GM19455 (cell line): ENCODE data around the gene NR2C2.

Experiments used
- ATAC-seq: cut with Tn5 transposase; IDR thresholded peaks from one replicate; pipeline ENCODE4 v1.9.1; 2021; ENCODE audit not compliant: unreplicated experiment

NR2C2 gene

GRCh38 chr3:14921034-14921616 is 26.3 kb upstream of the NR2C2 start:
- ATAC-seq: peak; percentile 74

DNA sequence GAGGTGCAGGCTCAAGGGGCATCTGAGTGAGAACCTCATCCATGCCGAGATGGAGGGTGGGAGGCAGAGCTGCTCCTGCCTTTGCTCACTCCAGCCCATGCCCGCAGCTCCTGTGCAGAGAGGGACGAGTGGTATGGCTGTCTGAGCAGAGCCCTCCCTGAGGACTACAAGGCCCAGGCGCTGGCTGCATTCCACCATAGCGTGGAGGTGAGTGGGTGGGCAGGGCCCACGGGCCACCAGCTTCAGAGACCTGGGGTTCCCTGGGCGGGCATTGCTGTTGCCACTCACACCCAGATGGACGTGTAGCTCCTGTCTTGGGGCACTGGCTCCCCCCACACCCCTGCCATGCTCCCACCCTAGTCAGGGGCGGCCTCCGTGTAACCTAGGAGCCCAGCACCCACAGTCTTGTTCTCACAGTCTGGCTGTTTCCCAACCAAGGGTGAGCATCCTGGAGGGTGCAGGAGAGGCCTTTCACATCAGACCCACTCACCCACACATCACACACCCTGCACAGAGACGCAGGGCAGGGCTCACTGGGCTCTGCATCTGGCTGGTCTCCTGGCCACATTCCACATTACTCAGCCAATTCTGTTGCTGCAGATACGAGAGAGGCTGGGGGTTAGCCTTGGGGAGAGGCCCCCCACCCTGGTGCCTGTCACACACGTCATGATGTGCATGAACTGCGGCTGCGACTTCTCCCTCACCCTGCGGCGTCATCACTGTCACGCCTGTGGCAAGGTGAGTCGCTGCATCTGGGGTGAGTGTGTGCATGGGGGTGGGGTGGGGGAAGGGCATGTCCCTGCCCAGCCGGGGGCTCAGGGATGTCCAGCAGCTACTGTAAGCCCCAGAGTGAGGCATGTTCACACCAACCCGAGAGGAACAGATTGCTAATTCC is 25.3 kb upstream of the NR2C2 start:
- no peak for ATAC-seq

DNA sequence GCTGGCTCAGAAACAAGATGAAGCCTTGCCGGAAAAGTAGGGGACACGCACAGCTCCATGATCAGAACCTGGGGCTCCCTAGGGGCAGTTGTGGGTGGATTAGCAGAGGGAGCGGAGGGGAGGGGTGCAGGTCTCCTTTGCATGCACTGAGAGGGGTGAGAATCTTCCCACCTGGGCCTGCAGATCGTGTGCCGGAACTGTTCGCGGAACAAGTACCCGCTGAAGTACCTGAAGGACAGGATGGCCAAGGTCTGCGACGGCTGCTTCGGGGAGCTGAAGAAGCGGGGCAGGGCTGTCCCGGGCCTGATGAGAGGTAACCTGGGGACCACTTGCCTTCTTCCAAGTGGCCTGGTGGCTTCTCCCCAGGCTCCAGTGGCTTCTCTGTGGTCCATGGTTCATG is 24.5 kb upstream of the NR2C2 start:
- ATAC-seq: no peak

GRCh38 chr3:14923476-14923875 is 23.9 kb upstream of the NR2C2 start:
- no peak for ATAC-seq

DNA sequence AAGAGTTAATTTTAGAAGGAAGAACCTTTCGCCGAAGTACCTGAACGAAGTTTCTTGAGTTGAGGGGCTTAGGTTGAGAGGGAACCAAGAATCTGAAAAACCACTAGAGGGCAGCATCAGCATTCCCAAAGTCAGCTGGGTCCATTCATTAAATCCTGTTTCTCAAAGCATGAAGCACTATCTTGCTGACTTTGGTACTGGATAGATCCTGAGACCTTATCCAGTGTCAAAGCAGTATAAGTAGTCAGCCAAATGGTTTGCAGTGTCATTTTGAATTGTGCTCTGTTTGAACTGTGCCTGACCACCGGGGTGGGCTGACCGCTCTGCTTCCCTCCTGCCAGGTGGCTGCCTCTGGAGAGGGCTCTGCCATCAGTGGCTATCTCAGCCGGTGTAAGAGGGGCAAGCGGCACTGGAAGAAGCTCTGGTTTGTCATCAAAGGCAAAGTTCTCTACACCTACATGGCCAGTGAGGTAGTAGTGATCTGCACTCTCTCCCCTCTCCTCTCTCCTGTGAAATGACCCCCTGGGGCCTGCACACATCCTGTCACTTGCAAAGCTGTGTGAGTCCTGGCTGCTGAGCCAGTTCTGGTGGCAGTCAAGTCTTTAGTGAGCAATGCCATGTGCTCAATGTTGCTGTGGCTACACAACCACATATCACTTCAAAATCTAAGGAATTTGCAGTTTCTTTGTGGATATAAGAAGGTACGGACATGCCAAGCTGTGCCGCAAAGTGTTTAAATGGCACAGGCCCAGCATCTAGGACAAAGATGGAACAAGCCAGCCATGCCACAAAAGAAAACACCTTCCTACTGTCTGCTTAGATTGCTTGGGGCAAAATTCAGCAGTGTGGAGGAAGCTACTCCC is 21.4 kb upstream of the NR2C2 start:
- no peak for ATAC-seq

DNA sequence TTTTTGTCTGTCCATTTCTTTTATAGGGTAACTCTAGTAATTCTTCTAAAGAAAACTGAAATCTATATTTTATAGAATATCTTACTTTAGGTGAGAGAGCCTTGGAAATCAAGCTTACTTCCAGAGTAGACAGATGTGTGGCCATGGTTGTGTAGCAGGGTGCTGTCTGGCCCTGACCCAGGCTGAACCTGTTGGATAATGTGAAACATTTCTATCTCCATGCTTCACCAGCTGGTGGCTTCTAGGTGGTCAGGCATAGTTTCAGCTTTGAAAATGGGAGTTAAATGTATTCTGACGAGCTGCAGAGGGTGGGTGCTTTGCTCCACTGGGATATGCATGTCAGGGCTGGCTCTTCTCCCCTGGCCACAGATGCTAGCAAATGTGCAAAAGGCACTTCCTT is 20.8 kb upstream of the NR2C2 start:
- no peak for ATAC-seq

DNA sequence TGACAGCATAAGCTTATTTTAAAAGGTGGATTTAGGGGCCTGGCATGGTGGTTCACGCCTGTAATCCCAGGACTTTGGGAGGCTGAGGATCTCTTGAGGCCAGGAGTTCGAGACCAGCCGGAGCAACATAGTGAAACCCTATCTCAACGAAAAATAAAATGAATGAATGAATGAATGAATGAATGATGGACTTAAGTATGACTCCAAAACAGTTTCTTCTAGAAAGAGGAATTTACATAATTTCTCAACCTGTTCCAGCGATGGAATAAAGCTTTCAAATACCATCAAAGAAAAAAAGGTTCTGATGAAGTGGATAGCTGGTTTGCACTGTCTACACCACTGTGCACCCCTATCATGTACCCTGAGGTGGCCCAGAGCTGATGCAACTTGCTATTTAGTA is 20.1 kb upstream of the NR2C2 start:
- ATAC-seq: no peak

GRCh38 chr3:14929310-14930074 is 17.9 kb upstream of the NR2C2 start:
- ATAC-seq: no peak

DNA sequence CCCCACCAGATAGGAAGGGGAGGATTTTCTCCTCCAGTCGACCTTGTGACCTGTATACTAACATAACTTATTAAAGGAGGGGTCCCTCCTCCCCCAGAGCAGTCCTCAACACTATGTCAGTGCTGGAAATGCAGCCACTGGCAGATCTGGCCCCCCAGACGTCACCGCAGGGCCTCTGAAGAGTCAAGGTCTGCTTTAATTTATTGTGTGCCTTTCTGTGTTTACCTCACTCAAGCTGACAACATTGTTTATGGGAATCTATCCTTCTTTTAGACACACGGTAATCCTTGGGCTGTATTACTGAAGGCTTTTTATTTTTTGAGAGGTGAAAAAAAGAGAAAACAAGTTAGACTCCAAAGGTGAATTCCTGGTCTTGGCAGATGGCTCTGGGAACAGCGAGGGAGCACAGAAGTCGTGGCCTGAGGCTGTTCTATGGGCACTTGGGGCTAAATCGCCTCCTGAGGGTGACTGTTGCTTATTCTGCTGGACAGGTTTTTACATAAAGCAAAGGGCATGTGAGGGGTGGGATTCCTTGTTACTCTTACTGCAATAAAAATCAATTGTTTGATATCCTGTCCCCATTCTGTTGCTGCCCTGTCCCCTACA is 13.5 kb upstream of the NR2C2 start:
- no peak for ATAC-seq

DNA sequence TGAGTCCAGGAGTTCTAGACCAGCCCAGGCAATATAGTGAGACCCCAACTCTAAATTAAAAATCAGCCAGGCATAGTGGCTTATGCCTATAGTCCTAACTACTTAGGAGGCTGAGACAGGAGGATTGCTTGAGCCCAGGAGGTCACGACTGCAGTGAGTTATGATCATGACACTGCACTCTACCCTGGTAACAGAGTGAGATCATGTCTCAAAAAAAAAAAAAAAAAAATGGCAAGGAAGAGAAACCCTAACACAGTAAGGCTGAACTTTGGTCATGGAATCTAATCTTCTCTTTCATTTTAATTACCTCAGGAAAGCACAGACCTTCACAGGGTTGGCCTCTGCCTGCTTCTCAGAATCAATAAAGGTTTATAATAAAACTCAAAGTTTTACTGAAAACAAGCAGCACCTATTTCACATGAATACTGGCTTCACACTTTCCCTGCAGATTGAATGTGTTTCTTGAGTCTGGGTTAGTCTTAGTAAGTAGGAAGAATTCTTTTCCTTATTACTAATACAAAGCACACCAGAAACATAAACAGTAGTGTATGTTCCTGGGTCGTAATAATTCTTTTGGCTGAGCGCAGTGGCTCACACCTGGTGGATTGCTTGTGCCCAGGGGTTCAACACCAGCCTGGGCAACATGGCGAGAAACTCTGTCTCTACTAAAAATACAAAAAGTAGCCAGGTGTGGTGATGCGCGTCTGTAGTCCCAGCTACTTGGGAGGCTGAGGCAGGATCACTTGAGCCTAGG is 11.6 kb upstream of the NR2C2 start:
- ATAC-seq: no peak

DNA sequence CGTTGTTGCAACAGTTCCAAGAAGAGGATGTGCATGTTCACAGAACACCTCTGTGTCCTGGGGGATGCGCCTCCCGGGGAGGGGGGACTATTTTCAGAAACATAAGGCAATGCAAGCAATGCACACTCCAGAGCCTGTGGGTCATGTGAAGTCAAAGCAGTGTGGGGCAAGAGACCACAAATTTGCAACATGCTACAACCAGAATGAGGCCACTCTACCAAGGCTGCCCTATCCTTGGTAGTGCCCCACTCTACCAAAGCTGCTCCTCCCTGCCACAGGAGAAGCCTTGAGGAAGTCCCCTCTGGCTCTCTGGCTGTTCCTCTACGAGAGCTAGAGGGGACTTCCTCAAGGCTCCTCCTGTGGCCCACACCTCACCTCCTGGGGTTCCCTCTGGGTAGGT is 8.4 kb upstream of the NR2C2 start:
- no peak for ATAC-seq

- no peak for ATAC-seq
Measured at GRCh38 chr3:14941871-14942270, 5.5 kb upstream of the NR2C2 start.

DNA sequence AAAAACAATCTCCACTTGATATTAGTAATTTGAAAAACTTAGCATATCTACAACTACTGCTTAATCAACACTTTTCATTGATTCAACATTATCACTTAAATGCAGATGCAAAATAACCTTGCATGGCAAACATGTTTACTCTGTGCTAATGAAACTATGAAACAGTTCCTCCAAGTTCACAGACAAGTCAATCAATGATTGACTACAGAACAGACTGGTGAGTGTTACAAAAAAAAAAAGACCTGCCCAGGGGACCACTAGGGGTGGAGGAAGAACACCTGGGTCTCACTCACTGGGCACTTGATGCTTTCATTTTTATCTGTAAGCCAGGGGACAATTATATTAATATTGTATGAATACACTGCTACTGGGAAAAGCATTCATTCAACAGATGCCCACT is 4.3 kb upstream of the NR2C2 start:
- ATAC-seq: no peak

DNA sequence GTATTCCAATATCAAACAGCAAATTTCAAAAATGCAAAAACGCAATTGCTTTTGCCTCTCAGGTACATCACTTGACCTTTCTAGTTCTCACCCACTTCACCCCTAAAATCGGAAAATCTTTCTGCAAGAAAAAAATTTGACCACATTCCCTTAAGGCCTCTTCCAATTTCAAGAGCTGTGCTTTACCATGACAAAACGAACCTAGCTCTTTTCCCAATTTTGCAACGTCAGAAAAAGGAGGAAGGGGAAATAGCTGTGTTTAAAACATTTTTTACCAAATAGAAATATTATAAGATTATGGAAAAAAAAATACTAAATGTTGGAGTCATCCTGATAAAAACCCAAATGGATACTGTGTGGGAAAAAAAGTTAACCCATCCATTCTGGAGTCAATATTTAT is 1.1 kb upstream of the NR2C2 start:
- no peak for ATAC-seq

- ATAC-seq: no peak
Measured at GRCh38 chr3:14946739-14947099, 664 bp upstream of the NR2C2 start.

DNA sequence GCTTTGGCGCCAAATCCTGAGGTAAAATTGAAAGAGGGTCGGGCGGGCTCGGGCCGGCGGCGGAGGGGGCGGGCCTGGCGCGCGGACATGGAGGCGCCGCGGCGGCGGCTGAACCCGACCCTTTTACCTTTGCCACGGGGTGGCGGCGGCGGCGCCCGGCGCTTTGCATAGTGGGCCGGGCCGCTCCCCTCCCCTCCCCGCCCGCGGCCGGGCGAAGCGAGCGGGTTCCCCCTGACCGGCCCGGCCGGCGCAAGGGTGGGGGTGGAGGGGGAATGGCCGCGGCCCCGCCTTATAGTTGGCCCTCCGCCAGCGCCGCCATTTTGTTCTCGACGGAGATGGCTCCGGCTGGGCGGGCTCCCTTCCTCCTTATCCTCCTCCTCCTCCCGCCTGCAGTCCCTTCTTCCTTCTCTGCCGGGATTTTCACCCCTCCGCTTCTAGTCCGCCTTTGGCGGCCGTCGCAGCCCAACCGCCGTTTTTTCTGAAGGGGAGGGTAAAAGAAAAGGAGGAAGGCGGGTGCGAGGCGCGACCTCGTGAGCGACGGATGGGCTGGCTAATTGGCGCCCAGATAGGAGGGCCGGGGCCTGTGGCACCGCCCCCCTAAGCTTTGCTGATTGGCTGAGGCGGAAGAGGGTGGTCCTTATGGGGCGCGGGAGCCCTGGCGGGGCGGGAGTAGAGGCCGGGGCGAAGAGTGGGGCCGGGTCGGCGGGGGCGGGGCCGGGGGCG is 664 bp downstream of the NR2C2 start:
- peak; percentile 84 for ATAC-seq

DNA sequence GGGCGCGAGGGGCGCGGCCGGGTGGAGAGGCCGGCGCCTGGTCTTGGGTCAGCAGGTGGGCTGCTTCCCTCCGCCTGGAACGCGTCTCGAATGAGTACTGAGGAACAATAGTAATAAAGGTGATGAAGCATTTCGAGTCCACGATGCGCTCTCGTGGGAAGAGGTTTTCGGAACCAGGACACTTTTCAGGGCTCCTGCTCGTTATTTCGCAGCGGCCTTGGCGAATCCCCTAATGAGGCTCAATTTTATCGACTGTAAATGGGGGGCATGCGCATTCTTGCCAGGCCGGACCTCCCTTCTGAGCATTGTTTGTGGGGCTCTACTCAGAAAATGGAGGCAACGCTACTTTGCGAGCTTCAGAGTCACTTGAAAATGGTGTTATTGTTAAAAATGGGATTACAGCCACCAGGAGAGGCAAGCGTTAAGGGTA is 1.2 kb downstream of the NR2C2 start:
- ATAC-seq: no peak

DNA sequence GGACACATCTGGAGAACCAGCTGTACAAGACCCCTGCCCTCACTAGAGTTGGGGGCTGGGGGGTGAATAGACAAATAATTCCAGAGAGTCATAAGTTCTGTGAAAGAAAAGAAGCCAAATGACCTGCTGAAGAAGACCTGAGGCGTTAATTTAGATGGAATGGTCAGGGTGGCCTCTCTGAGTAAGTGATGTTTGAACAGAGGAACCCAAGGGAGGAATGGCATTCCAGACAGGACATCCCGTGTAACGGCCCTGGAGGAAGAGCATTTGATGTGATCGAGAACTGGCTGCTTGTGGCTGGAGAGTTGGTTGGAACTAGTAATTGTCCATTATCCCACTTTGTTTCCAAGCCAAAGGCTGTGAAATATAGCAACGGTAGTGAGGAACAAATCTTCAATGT is 1.7 kb downstream of the NR2C2 start:
- no peak for ATAC-seq

- no peak for ATAC-seq
Measured at GRCh38 chr3:14950274-14950673, 2.9 kb downstream of the NR2C2 start.
